Myocyte (in vitro differentiated cells): ENCODE data around the gene TCHP. TPM values are rescaled to one million over a fixed set of nuclear protein-coding genes. Genes with fewer than 3 reads are reported as not detected.
A peak's percentile ranks its signal among the peaks of the same experiment; 100 is the strongest.

Source experiments
- DNase-seq: peaks from one replicate; pipeline ENCODE4 v3.0.0-alpha.2; 2012; ENCODE audit warnings: low read depth
- total RNA-seq: library from RNA; depleted of rRNA; stranded (reverse); fragments of >200 nt; gene quantifications from 2 replicates; pipeline ENCODE4 v1.2.3, GENCODE V29; 2014

The TCHP gene
- total RNA-seq, 1 donor from 2014 or later: 14.2 TPM

DNA sequence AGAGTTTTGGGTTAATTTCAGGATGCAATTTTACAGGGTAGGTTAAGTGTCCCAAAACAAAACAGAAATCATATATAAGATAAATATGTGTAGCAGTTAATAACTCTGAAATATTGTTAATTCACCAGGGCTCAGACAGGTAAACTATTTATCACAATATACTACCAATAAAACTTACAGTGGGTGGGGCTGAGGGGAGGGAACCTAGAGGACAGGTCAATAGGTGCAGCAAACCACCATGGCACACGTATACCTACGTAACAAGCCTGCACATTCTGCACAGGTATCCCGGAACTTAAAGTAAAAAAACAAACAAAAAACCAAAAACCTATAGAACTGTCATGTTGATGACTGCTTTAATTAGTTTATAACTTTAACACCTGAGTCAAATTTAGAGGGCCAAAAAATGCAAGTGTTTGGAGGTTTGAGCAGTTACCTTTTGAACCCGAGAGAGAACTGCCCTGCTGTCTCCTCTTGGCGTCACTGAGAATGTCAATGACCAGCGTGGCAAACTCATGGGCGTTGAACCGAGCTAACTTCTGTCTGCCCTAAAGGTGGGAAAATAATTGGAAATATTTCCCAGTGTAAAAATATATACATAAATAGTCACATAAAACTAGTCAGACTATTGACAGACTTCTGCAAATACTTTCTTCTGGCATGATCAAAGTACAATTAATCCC, 59.5 kb downstream of the TCHP start:
- DNase-seq: no peak

DNA sequence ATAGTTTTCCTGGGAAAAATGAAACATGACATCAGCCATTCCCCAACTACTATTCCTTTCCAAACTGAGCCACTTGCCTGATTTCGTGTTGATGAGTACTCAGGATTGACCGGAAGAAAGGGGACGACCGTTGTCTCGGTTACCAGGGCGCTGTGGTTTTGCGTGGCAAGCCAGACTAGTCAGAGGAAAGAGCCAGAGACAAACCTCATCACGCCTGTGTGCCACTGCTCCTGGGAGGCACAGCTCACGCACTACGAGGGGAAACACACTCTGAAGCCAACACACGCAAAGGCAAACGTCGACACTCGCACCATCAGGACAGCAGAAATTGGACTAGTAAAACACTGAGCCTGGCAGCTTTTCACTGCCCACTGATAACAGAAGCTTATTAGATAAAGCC, 61.1 kb downstream of the TCHP start:
- DNase-seq: no peak

DNA sequence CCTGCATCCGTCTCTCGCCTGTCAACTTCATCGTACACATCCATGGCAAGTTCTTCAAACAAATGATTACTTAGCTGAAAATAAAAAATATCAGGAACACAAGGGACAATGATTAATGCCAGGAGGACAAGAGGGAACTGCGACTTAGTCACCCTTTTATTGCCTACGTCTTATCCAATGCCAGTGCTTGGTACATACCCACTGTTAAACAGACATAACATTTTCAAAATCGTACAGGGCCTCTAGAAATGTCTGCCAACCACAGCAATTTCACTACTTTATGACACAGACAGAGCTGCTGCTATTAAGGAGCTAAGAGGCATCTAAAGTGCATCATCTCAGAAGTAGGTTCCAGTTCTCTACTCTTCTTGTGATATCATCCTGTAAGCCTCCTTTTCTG, 61.5 kb downstream of the TCHP start:
- no peak for DNase-seq

DNA sequence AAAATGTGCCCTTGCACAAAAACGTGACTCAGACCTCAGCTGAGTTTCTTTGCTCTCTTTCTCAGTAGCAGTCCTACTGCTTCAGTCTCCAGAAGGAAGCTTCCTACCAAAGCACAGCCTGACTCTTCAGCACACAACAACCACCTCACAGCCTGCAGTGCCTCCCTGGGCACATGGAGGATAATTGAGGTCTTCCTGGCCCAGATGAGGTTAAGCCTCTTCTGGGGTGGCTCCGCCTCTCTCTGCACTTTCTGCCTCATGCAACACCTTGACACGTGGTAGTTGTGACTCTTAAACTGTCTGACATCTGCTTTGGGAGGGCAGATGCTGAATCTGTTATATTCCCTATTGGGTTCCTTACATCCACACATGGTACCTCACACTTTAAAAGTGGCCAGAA, 62.3 kb downstream of the TCHP start:
- DNase-seq: no peak

DNA sequence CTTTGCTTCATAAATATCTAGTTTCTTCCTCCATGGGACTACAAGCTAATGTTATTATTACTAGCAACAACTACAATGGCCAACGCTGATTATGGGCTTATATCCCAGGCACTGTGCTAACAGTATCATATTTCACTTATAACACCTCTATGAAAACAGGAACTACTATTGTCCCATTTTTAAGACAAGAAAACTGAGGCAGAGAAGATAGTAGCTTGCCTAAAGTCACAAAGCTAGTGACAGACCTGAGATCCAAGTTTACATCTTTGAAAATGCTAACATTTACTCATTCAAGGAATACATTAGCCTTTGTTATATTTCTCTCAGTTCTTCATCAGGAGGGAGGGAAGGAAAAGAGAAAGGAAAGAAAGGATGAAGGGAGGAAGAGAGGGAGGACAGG, 63.3 kb downstream of the TCHP start:
- no peak for DNase-seq

DNA sequence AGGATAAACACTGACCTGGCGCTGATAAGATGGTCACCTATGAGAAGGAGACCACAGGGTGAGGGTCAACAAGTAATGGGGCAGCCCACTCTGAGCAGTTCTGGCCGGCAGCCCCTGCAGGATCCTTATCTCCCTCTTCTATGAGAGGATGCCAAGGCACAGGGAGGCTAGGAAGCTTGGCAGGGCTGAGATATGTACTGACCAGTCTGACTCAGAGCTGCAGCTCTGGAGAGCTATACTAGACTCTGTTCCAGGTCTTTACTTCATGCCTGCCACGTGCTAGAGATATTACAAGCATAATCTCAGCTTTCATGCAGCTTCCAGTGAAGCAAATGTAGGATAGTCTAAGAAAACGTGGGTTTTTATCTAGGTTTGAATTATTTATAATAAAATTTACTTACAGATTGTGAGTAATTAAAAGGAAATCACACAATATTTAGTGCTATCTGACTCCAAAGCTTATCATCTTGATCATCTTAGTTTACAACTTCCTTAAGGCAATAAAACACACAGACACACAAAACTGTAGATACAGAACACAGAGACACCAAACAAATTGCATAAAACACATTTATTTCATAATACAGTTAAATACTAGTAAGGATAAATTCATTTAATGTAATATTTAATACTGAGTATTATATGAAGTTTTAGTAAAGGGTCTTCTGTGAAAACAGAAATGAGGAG, 63.8 kb downstream of the TCHP start:
- DNase-seq: peak; percentile 26

- DNase-seq: no peak
Measured at GRCh38 chr12:109966546-109966945, 66.5 kb downstream of the TCHP start.

- peak; percentile 33 for DNase-seq
Measured at GRCh38 chr12:109967383-109968031, 67.4 kb downstream of the TCHP start.

Other genes starting within 250 kb of the TCHP start
- gene FAM222A, start 186.4 kb upstream of the TCHP start, total RNA-seq: 5.7 and 9.1 TPM in 2 replicates
- 0.08 and 0.31 TPM in 2 replicates for gene TRPV4, start 66.9 kb upstream of the TCHP start, total RNA-seq
- 31.1 and 42.8 TPM in 2 replicates for gene GLTP, start 19.7 kb upstream of the TCHP start, total RNA-seq
- gene GIT2, start 96.1 kb downstream of the TCHP start, total RNA-seq: 26.7 and 34.2 TPM in 2 replicates
- 52.4 and 66.6 TPM in 2 replicates for gene ANKRD13A, start 99.2 kb downstream of the TCHP start, total RNA-seq
- gene C12orf76, start 148.2 kb downstream of the TCHP start, total RNA-seq: 10.7 and 11.8 TPM in 2 replicates
- 11.5 and 17.7 TPM in 2 replicates for gene IFT81, start 224.1 kb downstream of the TCHP start, total RNA-seq